Mesenchymal stem cell (in vitro differentiated cells and primary cell): Measurements from ENCODE around the gene EPS8L1.

Experiments
- DNase-seq: peaks from one replicate; pipeline ENCODE4 v3.0.0-alpha.2; 2013
- H2AFZ ChIP-seq: one replicate; pipeline ENCODE4 v1.6.1; 2013; ENCODE audit warnings: low read depth, mild to moderate bottlenecking, control low read depth, inconsistent platforms, low read length, moderate library complexity
- H2AK5ac ChIP-seq: 2 replicates; pipeline ENCODE4 v1.6.1; 2013; ENCODE audit warnings: low read length, moderate library complexity, mild to moderate bottlenecking, inconsistent platforms; ENCODE audit not compliant: severe bottlenecking
- H2BK120ac ChIP-seq: one replicate; pipeline ENCODE4 v1.6.1; 2013; ENCODE audit warnings: low read depth, mild to moderate bottlenecking, inconsistent platforms, low read length, moderate library complexity
- H2BK12ac ChIP-seq, 2 experiments: one replicate each; pipeline ENCODE4 v1.6.1; 2013; ENCODE audit warnings: inconsistent platforms in 2 of 2, low read length in 2 of 2, mild to moderate bottlenecking in 2 of 2, moderate library complexity in 2 of 2, control low read depth in 1 of 2
- H2BK15ac ChIP-seq: one replicate; pipeline ENCODE4 v1.6.1; 2013; ENCODE audit warnings: mild to moderate bottlenecking, low read depth, inconsistent platforms; ENCODE audit not compliant: poor library complexity, severe bottlenecking
- H2BK5ac ChIP-seq: 2 replicates; pipeline ENCODE4 v1.6.1; 2013; ENCODE audit warnings: low read depth, mild to moderate bottlenecking, low read length, control low read depth, inconsistent platforms; ENCODE audit not compliant: poor library complexity, severe bottlenecking
- H3K14ac ChIP-seq, 2 experiments: one replicate each; pipeline ENCODE4 v1.6.1; 2013; ENCODE audit warnings: inconsistent platforms in 2 of 2, low read length in 2 of 2, control low read depth in 1 of 2, mild to moderate bottlenecking in 1 of 2, moderate library complexity in 1 of 2
- H3K18ac ChIP-seq, 2 experiments: one replicate each; pipeline ENCODE4 v1.6.1; 2013; ENCODE audit warnings: inconsistent platforms in 2 of 2, low read length in 2 of 2, control low read depth in 1 of 2, low read depth in 1 of 2, mild to moderate bottlenecking in 1 of 2
- H3K23ac ChIP-seq, 2 experiments: one replicate each; pipeline ENCODE4 v1.6.1; 2013; ENCODE audit warnings: inconsistent platforms in 2 of 2, low read length in 2 of 2, mild to moderate bottlenecking in 2 of 2, moderate library complexity in 2 of 2, control low read depth in 1 of 2
- H3K27ac ChIP-seq: 2 replicates; pipeline ENCODE4 v1.5.1; 2013; ENCODE audit warnings: mild to moderate bottlenecking, moderate library complexity, low read length, control low read depth, inconsistent platforms; ENCODE audit not compliant: poor library complexity, severe bottlenecking
- H3K27me3 ChIP-seq, 2 experiments: 2 replicates each; pipeline versions ENCODE4 v1.6.1 to v1.7.0; 2013; ENCODE audit warnings: low read length in 2 of 2, mild to moderate bottlenecking in 2 of 2, moderate library complexity in 2 of 2, control low read depth in 1 of 2, inconsistent platforms in 1 of 2; ENCODE audit not compliant: control insufficient read depth in 1 of 2, insufficient read depth in 1 of 2
- H3K36me3 ChIP-seq, 2 experiments: 2 replicates each; pipeline versions ENCODE4 v1.6.1 to v1.7.0; 2013; ENCODE audit warnings: low read length in 2 of 2, control low read depth in 1 of 2, inconsistent platforms in 1 of 2, low read depth in 1 of 2, mild to moderate bottlenecking in 1 of 2; ENCODE audit not compliant: insufficient read depth in 2 of 2, control insufficient read depth in 1 of 2
- H3K4ac ChIP-seq, 2 experiments: one replicate each; pipeline ENCODE4 v1.6.1; 2013; ENCODE audit warnings: inconsistent platforms in 2 of 2, low read length in 2 of 2, mild to moderate bottlenecking in 2 of 2, moderate library complexity in 2 of 2, control low read depth in 1 of 2, low read depth in 1 of 2
- H3K4me1 ChIP-seq: 2 replicates; pipeline ENCODE4 v1.6.1; 2013; ENCODE audit warnings: low read depth, low read length, control low read depth; ENCODE audit not compliant: control insufficient read depth, insufficient read depth
- H3K4me2 ChIP-seq: 2 replicates; pipeline ENCODE4 v1.6.1; 2013; ENCODE audit warnings: low read length, mild to moderate bottlenecking, inconsistent platforms; ENCODE audit not compliant: poor library complexity, severe bottlenecking
- H3K4me3 ChIP-seq, 2 experiments: 2 replicates each; pipeline versions ENCODE4 v1.5.1 to v1.7.0; 2013; ENCODE audit warnings: low read length in 2 of 2, mild to moderate bottlenecking in 2 of 2, control low read depth in 1 of 2, low read depth in 1 of 2; ENCODE audit not compliant: insufficient read depth in 1 of 2
- H3K79me1 ChIP-seq: replicated peaks from 2 replicates; pipeline ENCODE4 v1.6.1; 2013; ENCODE audit warnings: mild to moderate bottlenecking, control low read depth, low read length, inconsistent platforms; ENCODE audit not compliant: poor library complexity, severe bottlenecking
- H3K9ac ChIP-seq: 2 replicates; pipeline ENCODE4 v1.7.0; 2013; ENCODE audit warnings: mild to moderate bottlenecking, low read length, moderate library complexity
- H3K9me3 ChIP-seq: 2 replicates; pipeline ENCODE4 v1.7.0; 2013; ENCODE audit warnings: mild to moderate bottlenecking, low read length; ENCODE audit not compliant: control insufficient read depth
- H4K8ac ChIP-seq: one replicate; pipeline ENCODE4 v1.6.1; 2013; ENCODE audit warnings: inconsistent platforms, mild to moderate bottlenecking, low read length, moderate library complexity
- H4K91ac ChIP-seq: one replicate; pipeline ENCODE4 v1.6.1; 2013; ENCODE audit warnings: mild to moderate bottlenecking, low read length, inconsistent platforms
- WGBS: methylation state at CpG from one replicate; pipeline ENCODE4 v1.1.7; 2013; ENCODE audit warnings: mixed read lengths; 5-methylcytosine and 5-hydroxymethylcytosine counted together

Gene EPS8L1

GRCh38 chr19:55112246-55112776 lies 36.6 kb downstream of the EPS8L1 start:
- no peak for DNase-seq
- no peaks in the 10 kb centered on the region for H3K9me3 ChIP-seq
- H2BK120ac ChIP-seq, result no peak overlapping the region
- no peaks in the 10 kb centered on the region for H3K27me3 ChIP-seq
- no peak overlapping the region for H3K27ac ChIP-seq
- H3K4me3 ChIP-seq, result no peak overlapping the region
- no peak overlapping the region for H4K91ac ChIP-seq
- peaks cover 36% of the 10 kb centered on the region for H3K79me1 ChIP-seq
- no peak overlapping the region for H2AK5ac ChIP-seq
- H2BK5ac ChIP-seq, result no peak overlapping the region
- no peak overlapping the region for H3K4me2 ChIP-seq
- H2AFZ ChIP-seq, result no peak overlapping the region
- no peak overlapping the region for H2BK15ac ChIP-seq
- H3K4me1 ChIP-seq, result peaks cover 46% of the 10 kb centered on the region
- H3K18ac ChIP-seq, result no peak overlapping the region
- H3K23ac ChIP-seq, result no peak overlapping the region
- no peak overlapping the region for H3K4ac ChIP-seq
- H3K36me3 ChIP-seq, result peaks cover 30 to 52% of the 10 kb centered on the region in 2 experiments
- H2BK12ac ChIP-seq, result no peak overlapping the region
- no peak overlapping the region for H3K14ac ChIP-seq
- no peak overlapping the region for H4K8ac ChIP-seq
- peak overlapping the region; percentile 100 for H3K9ac ChIP-seq
- 98% methylated on average over 25 of the region's 25 CpGs for WGBS

GRCh38 chr19:55112777-55113569 lies 37.3 kb downstream of the EPS8L1 start:
- Histone ChIP-seq H3K9me3 (no peaks in the 10 kb centered on the region), H2BK15ac (peak overlapping the region; percentile 13), H3K9ac (peak overlapping the region; percentile 100), H2AK5ac (peak overlapping the region; percentile 50), H3K14ac (no peak overlapping the region), H2BK120ac (no peak overlapping the region), H3K4ac (no peak overlapping the region), H3K27me3 (no peaks in the 10 kb centered on the region), H4K91ac (peak overlapping the region; percentile 2), H3K23ac (no peak overlapping the region), H3K18ac (peak overlapping the region in 1 of 2 experiments; percentile 33), H2BK5ac (peak overlapping the region; percentile 46), H3K4me1 (peaks cover 46% of the 10 kb centered on the region), H3K36me3 (peaks cover 30 to 52% of the 10 kb centered on the region in 2 experiments), H3K79me1 (peaks cover 36% of the 10 kb centered on the region), H2AFZ (no peak overlapping the region), H3K27ac (peak overlapping the region; percentile 75), H2BK12ac (peak overlapping the region in 1 of 2 experiments; percentile 29), H3K4me3 (no peak overlapping the region), H4K8ac (peak overlapping the region; percentile 27), H3K4me2 (peak overlapping the region; percentile 39)
- DNase-seq, result no peak
- WGBS, result 82% methylated on average over 21 of the region's 23 CpGs

DNA sequence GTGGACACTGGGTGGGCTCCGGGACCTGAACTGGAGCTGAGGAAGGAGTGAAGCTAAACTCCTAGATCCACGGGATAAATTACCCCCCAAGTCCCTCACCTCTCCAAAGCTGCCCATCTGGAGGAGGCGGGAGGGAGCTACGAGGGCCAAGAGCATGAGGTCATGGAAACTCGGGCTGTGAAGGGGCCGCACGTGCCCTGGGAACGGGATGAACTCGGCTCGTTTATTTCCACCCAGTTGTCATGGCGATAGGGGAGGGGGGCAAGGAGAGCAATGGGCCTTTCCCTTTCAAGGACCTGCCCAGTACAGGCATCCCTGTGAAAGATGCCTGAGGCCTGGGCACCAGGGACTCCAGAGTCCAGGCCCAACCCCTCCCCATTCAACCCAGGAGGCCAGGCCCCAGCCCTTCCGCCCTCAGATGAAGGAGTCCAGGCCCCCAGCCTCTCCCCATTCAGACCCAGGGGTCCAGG lies 37.9 kb downstream of the EPS8L1 start:
- Histone ChIP-seq H2BK12ac (peak overlapping the region in 1 of 2 experiments; percentile 24), H2AK5ac (peak overlapping the region; percentile 50), H3K4ac (no peak overlapping the region)

GRCh38 chr19:55114566-55115145 lies 39.0 kb downstream of the EPS8L1 start:
- Histone ChIP-seq H3K4me2 (no peak overlapping the region), H3K9me3 (no peaks in the 10 kb centered on the region), H3K79me1 (peaks cover 26% of the 10 kb centered on the region), H2AFZ (no peak overlapping the region), H4K8ac (no peak overlapping the region), H2BK5ac (no peak overlapping the region), H4K91ac (no peak overlapping the region), H2BK120ac (no peak overlapping the region), H3K23ac (no peak overlapping the region), H3K9ac (peak overlapping the region; percentile 100), H3K4me3 (peak overlapping the region in 1 of 2 experiments; percentile 47), H3K14ac (no peak overlapping the region), H3K27me3 (no peaks in the 10 kb centered on the region), H2BK12ac (no peak overlapping the region), H2AK5ac (peak overlapping the region; percentile 41), H3K4me1 (peaks cover 52% of the 10 kb centered on the region), H3K4ac (no peak overlapping the region), H3K27ac (no peak overlapping the region), H3K18ac (no peak overlapping the region), H3K36me3 (peaks cover 18 to 40% of the 10 kb centered on the region in 2 experiments), H2BK15ac (no peak overlapping the region)
- no peak for DNase-seq
- WGBS, result 94% methylated on average over 8 of the region's 9 CpGs

More for the DNA sequence above, 37.9 kb downstream of the EPS8L1 start:
- Histone ChIP-seq H2BK120ac (no peak overlapping the region), H3K4me1 (peaks cover 49% of the 10 kb centered on the region), H3K36me3 (peaks cover 27 to 51% of the 10 kb centered on the region in 2 experiments), H3K27me3 (no peaks in the 10 kb centered on the region), H2AFZ (no peak overlapping the region), H3K27ac (peak overlapping the region; percentile 75), H3K14ac (no peak overlapping the region), H3K9ac (peak overlapping the region; percentile 100), H2BK5ac (peak overlapping the region; percentile 26), H3K23ac (no peak overlapping the region), H3K18ac (peak overlapping the region in 1 of 2 experiments; percentile 33), H3K4me3 (no peak overlapping the region), H3K9me3 (no peaks in the 10 kb centered on the region), H4K8ac (no peak overlapping the region), H3K4me2 (peak overlapping the region; percentile 39), H4K91ac (no peak overlapping the region), H3K79me1 (peaks cover 34% of the 10 kb centered on the region), H2BK15ac (peak overlapping the region; percentile 30)
- peak; percentile 99 for DNase-seq
- 11% methylated on average over 8 of the region's 12 CpGs for WGBS
